Measurements from ENCODE around the gene EYA4.

Gene EYA4

GRCh38 chr6:133289733-133290306 lies 48.7 kb downstream of the EYA4 start:
- DNase-seq (ENCODE audit: low read depth), result no peak

DNA sequence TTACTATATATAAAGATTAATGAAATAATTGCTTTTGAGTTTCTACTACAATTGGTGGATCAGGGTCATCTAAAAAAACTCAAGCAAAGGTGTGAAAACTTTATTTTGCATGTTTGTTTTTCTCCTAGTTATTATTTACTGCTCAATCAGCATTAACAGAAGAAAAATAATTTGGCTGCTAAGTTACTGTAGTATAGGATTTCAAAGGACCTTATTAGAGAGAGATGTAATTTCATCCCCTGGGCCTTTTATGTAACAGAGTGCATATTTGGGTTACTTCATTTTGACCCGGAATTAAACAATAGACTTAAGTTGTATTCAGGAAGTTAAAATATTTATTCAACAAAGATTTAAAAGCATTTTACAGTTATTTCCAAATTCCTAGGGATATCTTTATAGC lies 49.8 kb downstream of the EYA4 start:
- no peak for DNase-seq (ENCODE audit: low read depth)

DNA sequence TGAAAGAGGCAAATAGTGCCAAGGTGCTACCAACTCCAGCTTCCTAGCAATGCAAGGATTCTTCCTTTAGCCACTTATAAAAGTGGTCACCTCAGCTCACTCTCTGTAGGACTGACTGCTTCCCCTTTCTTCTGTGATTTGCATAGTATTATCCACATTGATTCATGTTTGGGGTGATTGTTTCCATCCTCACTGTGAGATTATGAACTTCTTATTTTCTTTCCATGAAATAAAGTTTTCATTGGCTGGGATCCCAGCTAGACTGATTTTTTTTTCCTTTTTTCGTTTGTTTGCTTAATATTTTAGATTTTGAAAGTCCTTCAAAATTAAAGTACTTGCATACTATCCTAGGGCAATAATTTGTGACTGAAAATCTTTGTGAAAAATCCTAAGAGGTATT lies 50.5 kb downstream of the EYA4 start:
- DNase-seq (ENCODE audit: low read depth), result no peak

DNA sequence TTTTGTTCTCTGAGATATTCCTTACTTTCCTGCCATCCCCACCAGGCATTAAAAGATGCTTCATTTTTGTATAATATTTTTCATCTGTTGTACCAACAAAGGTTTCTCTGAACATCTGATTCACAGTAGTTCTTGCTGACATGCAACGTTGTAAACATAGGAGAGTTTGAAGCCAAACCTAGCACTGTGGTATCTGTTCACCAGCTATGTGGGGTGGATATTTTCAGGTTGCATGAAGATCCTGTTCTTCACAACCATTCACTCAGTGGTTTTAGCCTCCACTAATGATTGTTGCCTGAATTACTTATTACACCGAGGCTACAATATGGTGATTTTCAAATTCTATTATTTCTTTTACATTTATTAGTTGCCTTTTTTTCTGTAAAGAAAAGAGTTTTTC lies 56.5 kb downstream of the EYA4 start:
- no peak for DNase-seq (ENCODE audit: low read depth)

DNA sequence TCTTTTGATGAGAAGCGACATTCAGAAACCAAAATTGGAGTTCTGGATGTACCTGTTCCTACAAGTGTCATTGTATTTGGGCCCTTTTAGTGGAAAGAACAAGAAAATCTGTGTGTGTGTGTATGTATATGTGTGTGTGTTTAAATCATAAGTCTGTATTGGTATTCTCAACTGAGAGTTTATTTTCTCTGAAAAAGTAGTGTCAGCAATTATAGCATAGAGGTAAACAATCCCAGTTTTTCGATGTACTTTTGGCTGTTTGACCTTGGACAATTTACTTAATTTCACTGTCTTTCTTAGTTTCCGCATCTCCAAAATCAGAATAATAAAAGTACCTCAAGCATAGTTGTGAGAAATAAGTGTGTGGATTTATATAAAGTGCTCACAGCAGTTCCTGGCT lies 57.2 kb downstream of the EYA4 start:
- no peak for DNase-seq (ENCODE audit: low read depth)

DNA sequence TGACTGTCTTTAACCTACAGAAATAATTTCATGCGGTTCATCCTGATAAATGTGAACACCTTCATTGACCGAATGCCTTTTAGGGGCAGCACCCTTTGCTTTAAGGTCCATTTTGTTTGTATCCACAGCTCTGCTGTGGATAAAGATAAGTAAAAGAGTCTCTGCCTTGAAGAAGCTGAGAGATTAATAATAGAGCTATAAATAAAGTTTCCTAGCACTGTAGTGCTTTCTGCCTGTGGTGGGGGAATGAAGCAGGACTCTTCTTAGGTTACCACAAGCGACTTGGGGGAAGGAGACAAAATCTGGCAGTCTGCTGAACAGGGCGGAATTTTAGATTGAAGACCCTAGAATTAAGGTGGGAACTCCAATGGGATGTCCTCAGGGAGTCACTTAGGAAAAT lies 57.6 kb downstream of the EYA4 start:
- no peak for DNase-seq (ENCODE audit: low read depth)

GRCh38 chr6:133300896-133301295 lies 59.7 kb downstream of the EYA4 start:
- peak; percentile 12 for DNase-seq (ENCODE audit: low read depth)

DNA sequence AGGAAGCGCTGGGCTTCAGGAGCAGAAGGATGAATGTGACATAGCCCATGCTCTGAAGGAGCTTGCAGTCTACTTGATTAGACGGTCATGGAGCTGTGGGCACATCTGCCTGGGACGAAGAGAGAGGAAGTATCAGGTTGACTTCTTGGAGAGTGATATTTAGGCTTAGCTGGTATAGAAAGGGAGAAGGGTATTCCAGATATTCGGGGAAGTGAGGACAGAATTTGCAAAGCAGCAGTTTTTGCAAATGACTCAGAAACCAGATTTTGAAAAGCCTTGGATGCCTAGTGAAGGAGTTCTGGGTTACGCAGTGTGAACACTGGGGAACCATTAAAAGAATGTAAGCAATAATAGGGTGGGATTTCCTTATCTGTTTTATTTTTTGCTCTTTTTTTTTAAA lies 60.7 kb downstream of the EYA4 start:
- DNase-seq (ENCODE audit: low read depth), result no peak

DNA sequence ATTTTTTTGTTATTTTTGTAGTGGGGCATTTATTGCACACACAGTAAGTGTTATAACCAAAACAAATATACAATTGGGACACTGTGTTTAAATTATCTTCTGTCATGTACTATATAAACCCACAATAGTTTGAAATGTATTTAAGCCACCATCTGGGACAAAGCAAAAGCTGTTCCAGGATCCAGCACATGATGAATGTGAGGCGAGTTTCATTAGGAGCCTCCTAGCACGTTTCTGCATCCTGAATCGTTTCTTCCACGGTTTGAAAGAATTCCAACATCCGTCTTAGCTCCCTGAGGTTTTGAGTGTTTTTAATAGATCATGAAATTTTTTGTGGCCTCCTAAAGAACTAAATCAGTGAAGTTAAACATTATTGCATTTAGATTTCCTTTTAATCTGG lies 65.8 kb downstream of the EYA4 start:
- no peak for DNase-seq (ENCODE audit: low read depth)

DNA sequence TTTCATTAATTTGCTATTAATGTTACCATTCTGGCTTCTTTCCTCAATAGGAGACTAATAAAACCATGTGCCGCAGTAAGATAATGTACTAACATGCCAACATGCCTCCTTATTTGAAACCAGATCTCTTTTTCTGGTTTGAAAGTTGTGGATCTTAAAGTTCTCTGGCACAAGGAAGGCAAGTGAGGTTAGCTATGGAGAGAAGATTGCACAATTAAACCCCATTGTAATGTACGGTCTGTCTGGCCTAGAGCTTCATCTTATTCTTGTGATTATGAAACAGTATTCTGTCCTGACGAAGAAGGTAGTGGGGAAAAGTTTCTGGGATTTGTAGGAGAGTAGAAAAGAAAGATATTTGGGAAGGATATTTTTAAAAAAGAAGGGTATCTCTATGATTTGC lies 68.4 kb downstream of the EYA4 start:
- no peak for DNase-seq (ENCODE audit: low read depth)

GRCh38 chr6:133312006-133312405 lies 70.8 kb downstream of the EYA4 start:
- no peak for DNase-seq (ENCODE audit: low read depth)

- DNase-seq (ENCODE audit: low read depth), result peak; percentile 10
Measured at GRCh38 chr6:133313068-133313467, 71.9 kb downstream of the EYA4 start.

DNA sequence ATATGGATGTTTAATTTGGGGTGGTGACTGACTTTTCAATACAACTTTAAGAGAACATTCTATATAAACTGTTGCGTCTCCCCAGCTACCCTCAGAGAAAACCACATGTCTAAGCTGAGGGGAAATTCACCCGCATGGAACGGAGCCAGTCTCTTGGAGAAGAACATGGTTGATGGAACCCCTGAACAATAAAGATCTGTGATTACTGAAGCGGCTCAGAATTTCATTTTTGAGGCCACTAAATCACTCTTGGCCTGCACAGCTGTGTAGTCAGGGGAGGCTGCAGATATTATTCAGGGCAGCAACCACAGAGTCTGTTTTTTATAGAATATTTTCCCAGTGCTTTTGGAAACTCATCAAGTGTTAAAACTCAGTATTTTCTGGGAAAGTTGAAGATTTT lies 73.8 kb downstream of the EYA4 start:
- no peak for DNase-seq (ENCODE audit: low read depth)

GRCh38 chr6:133315811-133316210 lies 74.7 kb downstream of the EYA4 start:
- DNase-seq (ENCODE audit: low read depth), result no peak

DNA sequence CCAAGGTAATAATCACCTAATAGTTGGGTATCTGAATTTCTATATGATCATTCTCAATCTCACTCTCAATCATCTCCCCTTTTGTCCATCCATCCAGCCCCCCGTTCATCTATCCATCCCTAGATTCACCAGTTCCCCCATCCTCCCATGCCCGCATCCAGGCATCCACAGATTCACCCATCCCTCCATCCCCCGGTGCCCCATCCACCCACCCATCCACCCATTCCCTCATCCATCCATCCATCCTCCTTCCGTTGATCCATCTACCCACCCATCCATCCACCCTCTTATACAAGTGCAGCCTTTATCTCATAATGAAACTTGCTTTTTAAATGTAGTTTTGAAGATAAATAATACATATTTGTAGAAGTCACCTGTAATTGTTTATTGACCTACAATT lies 76.5 kb downstream of the EYA4 start:
- DNase-seq (ENCODE audit: low read depth), result no peak

DNA sequence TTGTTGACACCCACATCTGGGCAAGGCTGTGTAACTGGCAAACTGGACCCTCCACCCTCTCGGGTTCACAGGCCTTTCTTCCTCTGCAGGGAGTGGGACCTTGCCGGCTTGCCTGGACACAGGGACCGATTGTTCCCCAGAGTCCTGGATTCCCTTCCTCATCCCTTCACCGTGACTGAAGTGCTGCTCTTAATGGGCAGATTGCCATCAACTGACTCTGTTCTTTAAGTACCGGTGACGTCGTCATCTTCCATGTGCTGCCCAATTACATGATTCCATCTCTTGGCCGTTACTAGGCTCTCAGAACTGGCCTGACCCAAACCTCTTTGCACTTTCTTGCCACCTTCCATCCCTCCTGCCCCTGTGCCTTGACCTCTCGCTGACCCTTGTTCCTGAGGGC lies 85.4 kb downstream of the EYA4 start:
- DNase-seq (ENCODE audit: low read depth), result no peak

DNA sequence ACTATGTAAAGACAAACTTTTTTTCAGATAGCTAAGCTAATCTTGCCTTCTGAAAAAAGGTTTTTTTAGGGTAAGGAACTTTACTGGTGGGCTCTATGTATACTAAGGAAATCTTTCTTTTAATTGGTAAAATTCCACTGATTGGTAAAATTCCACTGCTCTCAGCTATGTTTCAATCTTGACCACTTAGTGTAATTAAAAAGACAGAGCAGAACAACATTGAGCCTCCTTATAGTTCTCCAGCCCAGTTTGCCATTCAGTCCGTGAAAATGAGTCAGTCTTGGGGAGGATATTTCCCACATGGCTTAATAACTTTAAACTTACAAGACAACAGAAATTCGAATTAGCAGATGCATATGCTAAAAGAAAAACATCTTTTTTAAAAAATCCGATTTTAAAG lies 92.7 kb downstream of the EYA4 start:
- no peak for DNase-seq (ENCODE audit: low read depth)

DNA sequence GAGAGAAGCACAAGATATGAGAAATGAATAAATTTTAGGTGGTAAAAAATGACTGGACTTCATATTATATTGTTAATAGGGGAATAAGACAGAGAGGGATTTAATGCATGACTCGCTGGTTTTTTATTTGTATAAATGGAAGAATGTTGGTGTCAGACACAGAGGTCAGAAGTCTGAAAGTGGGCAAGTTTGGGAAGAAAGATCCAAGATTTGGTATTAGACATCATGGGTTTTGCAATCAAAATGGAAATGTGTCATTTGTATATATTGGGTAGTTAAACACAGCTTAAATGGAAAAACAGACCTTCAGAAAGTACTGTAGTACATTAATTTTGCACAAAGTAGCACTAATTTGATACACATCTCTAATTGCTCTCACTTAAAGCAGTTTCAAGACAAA lies 96.2 kb downstream of the EYA4 start:
- DNase-seq (ENCODE audit: low read depth), result peak; percentile 11

- no peak for DNase-seq (ENCODE audit: low read depth)
Measured at GRCh38 chr6:133339543-133340384, 98.6 kb downstream of the EYA4 start.

- DNase-seq (ENCODE audit: low read depth), result peak; percentile 7
Measured at GRCh38 chr6:133340557-133340956, 99.4 kb downstream of the EYA4 start.

GRCh38 chr6:133341607-133342158 lies 100.5 kb downstream of the EYA4 start:
- peak; percentile 19 for DNase-seq (ENCODE audit: low read depth)

GRCh38 chr6:133343220-133343619 lies 102.1 kb downstream of the EYA4 start:
- no peak for DNase-seq (ENCODE audit: low read depth)

GRCh38 chr6:133348846-133349245 lies 107.7 kb downstream of the EYA4 start:
- DNase-seq (ENCODE audit: low read depth), result no peak

- no peak for DNase-seq (ENCODE audit: low read depth)
Measured at GRCh38 chr6:133350928-133351327, 109.8 kb downstream of the EYA4 start.
